Right kidney (tissue), 1 donor: ENCODE data around the gene GPR135.

Experiments
- DNase-seq: peaks from one replicate; pipeline ENCODE4 v3.0.0-alpha.2; 2016

The GPR135 gene

DNA sequence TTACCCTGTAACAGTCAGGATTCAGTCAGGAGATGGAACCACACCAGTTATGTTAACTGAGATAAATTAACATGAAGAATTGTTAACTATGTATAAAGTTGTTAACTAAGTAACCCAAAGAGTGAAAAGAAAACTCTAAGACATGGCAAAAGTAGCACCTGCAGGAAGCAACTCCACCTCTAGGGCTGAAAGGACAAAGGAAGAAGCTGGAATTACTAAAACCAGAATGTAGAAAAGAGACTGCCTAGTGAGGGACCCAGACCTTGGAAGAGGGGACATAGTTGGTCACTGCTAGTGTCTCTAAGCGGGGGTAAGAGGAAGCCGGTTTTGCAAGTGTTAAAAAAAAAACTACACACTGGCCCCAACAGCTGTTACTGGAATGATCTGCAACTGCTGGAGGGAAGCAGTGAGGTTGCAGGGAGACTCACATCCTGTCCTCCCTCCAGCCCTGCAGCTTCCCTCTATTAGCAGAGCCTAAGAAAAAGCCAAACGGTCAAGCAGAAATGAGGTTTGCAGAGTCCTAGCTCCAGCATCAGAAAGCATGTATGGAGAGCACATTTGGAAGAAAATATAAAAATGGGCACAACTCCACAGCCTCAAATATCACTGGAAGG, 39.8 kb downstream of the GPR135 start:
- DNase-seq, result no peak

DNA sequence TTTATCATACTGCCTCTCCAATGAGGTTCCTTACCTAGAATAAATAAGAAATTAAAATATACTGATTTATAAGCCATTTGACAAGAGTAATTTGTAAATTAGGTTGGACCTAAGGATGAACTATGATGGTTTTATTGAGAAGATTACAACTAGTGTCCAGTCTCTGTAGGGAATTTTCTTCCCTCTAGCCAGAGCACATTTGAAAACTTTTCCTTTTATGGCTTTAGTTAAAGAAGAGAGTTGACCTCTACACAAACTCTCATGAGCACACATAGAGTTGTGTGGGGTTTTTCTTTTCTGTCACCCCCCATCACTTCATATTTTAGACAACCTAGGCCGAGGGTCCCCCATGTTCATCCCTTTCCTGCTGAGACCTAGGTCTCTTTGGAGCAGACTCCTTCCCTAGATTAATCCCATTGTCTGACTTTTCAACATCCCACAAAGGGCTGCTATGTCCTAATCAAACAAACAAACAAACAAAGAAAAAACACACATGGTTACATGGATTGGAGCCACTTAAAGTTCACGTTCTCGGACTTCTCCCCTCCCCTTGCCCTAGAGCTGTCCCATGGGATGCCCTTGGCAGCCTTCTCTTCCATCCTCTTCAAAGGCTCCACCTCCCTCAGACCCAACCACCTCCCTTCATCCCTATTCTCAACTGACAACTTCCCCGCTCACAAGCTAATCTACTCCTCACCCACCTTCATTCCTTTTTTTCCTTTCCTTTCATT, 40.7 kb downstream of the GPR135 start:
- peak; percentile 60 for DNase-seq

DNA sequence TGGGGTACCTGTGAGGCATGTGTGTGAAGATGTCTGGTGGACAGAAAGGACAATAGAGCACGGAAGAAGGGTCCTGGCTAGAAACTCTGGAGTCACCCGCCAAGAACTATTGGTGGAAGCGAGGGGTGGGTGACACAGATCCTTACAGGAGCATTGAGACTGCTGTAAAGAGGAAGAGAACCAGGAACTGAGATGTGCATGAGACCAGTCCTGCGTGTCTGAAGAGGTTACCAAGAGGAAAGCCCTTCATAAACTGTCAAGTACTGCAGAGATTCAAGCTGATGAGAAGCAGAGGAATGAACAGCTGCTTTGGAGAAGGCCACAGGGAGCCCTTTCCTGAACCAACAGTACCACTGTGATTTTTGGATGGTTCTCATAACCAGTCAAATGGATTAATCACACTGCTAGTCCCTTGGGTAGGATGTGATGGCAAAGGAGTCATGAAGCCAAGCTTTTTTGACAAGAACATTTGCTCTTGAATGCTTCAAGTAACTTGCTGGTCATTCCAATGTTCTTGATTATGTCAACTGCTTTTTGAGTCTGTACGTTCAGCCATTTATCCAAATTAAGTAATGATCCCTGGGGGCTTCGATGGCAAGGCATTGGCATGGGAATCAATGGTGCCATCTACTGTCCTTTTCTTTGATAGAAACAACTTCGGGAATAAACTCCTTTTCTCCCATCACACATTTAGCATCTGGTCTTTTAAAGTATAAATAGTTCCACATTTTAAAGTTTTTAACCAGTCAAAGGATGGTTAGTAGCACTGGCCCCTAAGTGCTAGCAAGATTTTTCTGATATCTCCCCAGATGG, 42.9 kb downstream of the GPR135 start:
- DNase-seq, result no peak

GRCh38 chr14:59419303-59419702, 45.9 kb downstream of the GPR135 start:
- no peak for DNase-seq

DNA sequence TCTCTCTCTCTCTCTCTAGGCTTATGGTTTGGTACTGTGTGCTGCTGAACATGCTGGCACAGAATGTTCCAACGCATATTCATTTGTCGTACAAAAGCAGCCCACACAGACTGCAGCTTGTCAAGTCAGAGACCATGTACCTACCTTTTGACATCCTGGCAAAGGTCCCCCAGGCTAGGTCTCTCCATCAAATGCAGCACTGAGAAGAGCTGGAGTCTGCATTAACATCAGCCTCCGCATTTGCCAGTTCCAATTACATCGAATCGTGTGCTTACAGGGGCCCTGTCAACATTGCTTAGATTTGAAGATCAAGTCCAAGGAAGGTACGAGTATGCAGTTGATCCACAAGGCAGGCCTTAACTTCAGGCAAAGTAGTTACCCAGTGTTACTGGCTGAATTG, 47.9 kb downstream of the GPR135 start:
- no peak for DNase-seq

GRCh38 chr14:59415836-59416602, 49.2 kb downstream of the GPR135 start:
- DNase-seq, result no peak
